IMR-90 (cell line): Measurements from ENCODE around the gene C2orf92. TPM values are rescaled to one million over a fixed set of nuclear protein-coding genes. Genes with fewer than 3 reads are reported as not detected.

Experiments
- ATAC-seq: fragments of 200-7000 bp; cut with Tn5 transposase; 2 replicates; pipeline ENCODE4 v1.9.1; 2020; ENCODE audit warnings: low read depth, mild to moderate bottlenecking, moderate library complexity
- BruUV-seq: library from RNA; stranded (reverse); fragments of 400-500 nt; replicated peaks from 2 replicates; lab custom pipeline; 2021; lab: Mats Ljungman, UMichigan
- CTCF ChIA-PET: fragments of 300-600 bp; formaldehyde crosslinking; extraction: SDS; loops from one replicate; lab custom pipeline; 2021; ENCODE audit warnings: antibody characterized with exemption; lab: Yijun Ruan, JAX
- POLR2A ChIA-PET: fragments of 300-600 bp; sonication (Branson Sonifier 250); formaldehyde crosslinking; loops from one replicate; lab custom pipeline; 2022; ENCODE audit warnings: antibody characterized with exemption; ENCODE audit not compliant: unreplicated experiment; lab: Charles Lee
- DNase-seq: peaks from one replicate; pipeline ENCODE4 v3.0.0; 2013
- H2AFZ ChIP-seq: replicated peaks from 2 replicates; pipeline ENCODE3; 2013; ENCODE audit warnings: low read length, mild to moderate bottlenecking; ENCODE audit not compliant: poor library complexity
- H2AK5ac ChIP-seq: 2 replicates; pipeline ENCODE4 v1.6.1; 2013; ENCODE audit warnings: low read depth, low read length, inconsistent platforms
- H2AK9ac ChIP-seq: replicated peaks from 2 replicates; pipeline ENCODE3; 2013; ENCODE audit warnings: mild to moderate bottlenecking, low read depth, low read length, moderate library complexity; ENCODE audit not compliant: poor library complexity
- H2BK120ac ChIP-seq: 2 replicates; pipeline ENCODE4 v1.6.1; 2013; ENCODE audit warnings: low read depth, low read length, inconsistent platforms
- H2BK15ac ChIP-seq: 3 replicates; pipeline ENCODE4 v1.6.1; 2013; ENCODE audit warnings: low read depth, low read length, inconsistent platforms
- H2BK20ac ChIP-seq: 2 replicates; pipeline ENCODE4 v1.6.1; 2013; ENCODE audit warnings: low read depth, mild to moderate bottlenecking, inconsistent platforms, low read length, moderate library complexity
- H2BK5ac ChIP-seq: 2 replicates; pipeline ENCODE4 v1.6.1; 2013; ENCODE audit warnings: mild to moderate bottlenecking, low read depth, low read length, inconsistent platforms; ENCODE audit not compliant: poor library complexity, severe bottlenecking
- H3K14ac ChIP-seq: replicated peaks from 2 replicates; pipeline ENCODE4 v1.6.1; 2013; ENCODE audit warnings: low read depth, low read length, inconsistent platforms
- H3K18ac ChIP-seq: 2 replicates; pipeline ENCODE4 v1.6.1; 2013; ENCODE audit warnings: low read depth, low read length, control low read depth
- H3K23ac ChIP-seq: 2 replicates; pipeline ENCODE4 v1.6.1; 2013; ENCODE audit warnings: low read depth, low read length, inconsistent platforms
- H3K27ac ChIP-seq: 2 replicates; pipeline ENCODE4 v1.5.1; 2013; ENCODE audit warnings: mild to moderate bottlenecking, control low read depth, low read length; ENCODE audit not compliant: insufficient read depth
- H3K27me3 ChIP-seq: 2 replicates; pipeline ENCODE4 v1.6.1; 2013; ENCODE audit warnings: low read length; ENCODE audit not compliant: control insufficient read depth, insufficient read depth
- H3K36me3 ChIP-seq: 2 replicates; pipeline ENCODE4 v1.6.1; 2013; ENCODE audit warnings: low read length, mixed read lengths; ENCODE audit not compliant: control insufficient read depth, insufficient read depth
- H3K4ac ChIP-seq: 2 replicates; pipeline ENCODE4 v1.6.1; 2013; ENCODE audit warnings: low read depth, low read length, inconsistent platforms
- H3K4me1 ChIP-seq: 2 replicates; pipeline ENCODE4 v1.6.1; 2013; ENCODE audit warnings: low read length, mixed read lengths; ENCODE audit not compliant: control insufficient read depth, insufficient read depth
- H3K4me2 ChIP-seq: 2 replicates; pipeline ENCODE4 v1.6.1; 2013; ENCODE audit warnings: low read depth, mild to moderate bottlenecking, control low read depth, low read length, moderate library complexity
- H3K4me3 ChIP-seq: 2 replicates; pipeline ENCODE4 v1.5.1; 2013; ENCODE audit warnings: low read depth, mild to moderate bottlenecking, control low read depth, low read length, moderate library complexity; ENCODE audit not compliant: insufficient read depth
- H3K56ac ChIP-seq: 2 replicates; pipeline ENCODE4 v1.6.1; 2013; ENCODE audit warnings: low read length, inconsistent platforms; ENCODE audit not compliant: insufficient read depth; ENCODE audit errors: extremely low read depth
- H3K79me1 ChIP-seq, 2 experiments: 2 replicates each; pipeline ENCODE4 v1.6.1; 2013; ENCODE audit warnings: low read length in 2 of 2, inconsistent platforms in 1 of 2, low read depth in 1 of 2
- H3K9ac ChIP-seq: 2 replicates; pipeline ENCODE4 v1.6.1; 2013; ENCODE audit warnings: low read depth, low read length, control low read depth
- H3K9me1 ChIP-seq: 2 replicates; pipeline ENCODE4 v1.6.1; 2013; ENCODE audit warnings: low read length, inconsistent platforms; ENCODE audit not compliant: insufficient read depth
- H3K9me3 ChIP-seq: 2 replicates; pipeline ENCODE4 v1.6.1; 2013; ENCODE audit warnings: low read length; ENCODE audit not compliant: control insufficient read depth, insufficient read depth
- H4K20me1 ChIP-seq: 2 replicates; pipeline ENCODE4 v1.6.1; 2013; ENCODE audit warnings: low read length, inconsistent platforms; ENCODE audit not compliant: insufficient read depth
- H4K5ac ChIP-seq: 2 replicates; pipeline ENCODE4 v1.6.1; 2013; ENCODE audit warnings: mild to moderate bottlenecking, low read depth, low read length, control low read depth
- H4K8ac ChIP-seq, 2 experiments: 2 replicates each; pipeline ENCODE4 v1.6.1; 2013; ENCODE audit warnings: low read depth in 2 of 2, low read length in 2 of 2, control low read depth in 1 of 2, inconsistent platforms in 1 of 2
- H4K91ac ChIP-seq: 2 replicates; pipeline ENCODE4 v1.6.1; 2013; ENCODE audit warnings: low read depth, low read length, inconsistent platforms; ENCODE audit not compliant: insufficient read depth
- BHLHE40 ChIP-seq: fragments of 150-350 bp; IDR thresholded peaks from 2 replicates; pipeline ENCODE4 v1.6.1; 2016; ENCODE audit warnings: mild to moderate bottlenecking, low read depth, low read length
- MAZ ChIP-seq: IDR thresholded peaks from 2 replicates; pipeline ENCODE4 v1.6.1; 2012; ENCODE audit warnings: low read depth, mild to moderate bottlenecking, low read length, improper control_type of control experiment, moderate library complexity, borderline replicate concordance
- MXI1 ChIP-seq: IDR thresholded peaks from 2 replicates; pipeline ENCODE4 v1.6.1; 2012; ENCODE audit warnings: low read depth, mild to moderate bottlenecking, low read length, moderate library complexity, borderline replicate concordance
- NFE2L2 ChIP-seq: fragments of 150-350 bp; IDR thresholded peaks from 2 replicates; pipeline ENCODE4 v1.6.1; 2016; ENCODE audit warnings: low read depth, mild to moderate bottlenecking, low read length
- RAD21 ChIP-seq: IDR thresholded peaks from 2 replicates; pipeline ENCODE4 v1.6.1; 2012; ENCODE audit warnings: low read length, improper control_type of control experiment
- RCOR1 ChIP-seq: IDR thresholded peaks from 2 replicates; pipeline ENCODE4 v1.6.1; 2012; ENCODE audit warnings: mild to moderate bottlenecking, low read length, improper control_type of control experiment; ENCODE audit not compliant: insufficient replicate concordance
- WGBS, 2 experiments: methylation state at CpG; one replicate each; pipeline versions ENCODE4 v1.1.5 to v1.1.7; 2013; ENCODE audit warnings: missing lambda C conversion rate in 2 of 2; ENCODE audit not compliant: insufficient read length in 1 of 2; ENCODE audit errors: extremely low coverage in 2 of 2; 5-methylcytosine and 5-hydroxymethylcytosine counted together
- dilution Hi-C: fragments of 300-500 bp; cut with HindIII; formaldehyde crosslinking; loops from one replicate; pipeline ENCODE4 v1.14.3; 2018; ENCODE audit warnings: low sequenced_read_pairs; ENCODE audit not compliant: unreplicated experiment
- in situ Hi-C: fragments of 300-500 bp; cut with MboI; formaldehyde crosslinking; loops from 3 replicates; pipeline ENCODE4 v1.14.3; 2019; ENCODE audit warnings: low sequenced_read_pairs, inconsistent platforms, mixed read lengths
- intact Hi-C: fragments of 100-400 bp; cut with micrococcal nuclease; formaldehyde crosslinking; loops from 2 replicates; pipeline ENCODE4 v1.10.0; 2022
- polyA plus RNA-seq, 3 experiments: library from polyadenylated mRNA; depleted of rRNA; stranded (reverse); fragments of >200 nt; gene quantifications; 2 replicates each; pipeline ENCODE4 v1.2.3, GENCODE V29; 2012; ENCODE audit warnings: low replicate concordance in 1 of 3
- total RNA-seq: library from RNA; depleted of rRNA; stranded (reverse); fragments of >200 nt; gene quantifications from 2 replicates; pipeline ENCODE4 v1.2.3, GENCODE V29; 2012
- TF ChIP-seq, protein P1 (sequence below): fragments of 150-350 bp; IDR thresholded peaks from 2 replicates; pipeline ENCODE4 v1.6.1; 2016; ENCODE audit warnings: low read depth, mild to moderate bottlenecking, low read length, moderate library complexity, borderline replicate concordance
- TF ChIP-seq, protein P2 (sequence below): conservative IDR thresholded peaks from 2 replicates; pipeline ENCODE4 v1.5.1; 2012; ENCODE audit warnings: mild to moderate bottlenecking, low read depth, low read length, improper control_type of control experiment

Gene C2orf92
- total and polyA plus RNA-seq, 2 of the 4 experiments (the other 2 are of a cell fraction) = 0.90 to 2.5 TPM

DNA sequence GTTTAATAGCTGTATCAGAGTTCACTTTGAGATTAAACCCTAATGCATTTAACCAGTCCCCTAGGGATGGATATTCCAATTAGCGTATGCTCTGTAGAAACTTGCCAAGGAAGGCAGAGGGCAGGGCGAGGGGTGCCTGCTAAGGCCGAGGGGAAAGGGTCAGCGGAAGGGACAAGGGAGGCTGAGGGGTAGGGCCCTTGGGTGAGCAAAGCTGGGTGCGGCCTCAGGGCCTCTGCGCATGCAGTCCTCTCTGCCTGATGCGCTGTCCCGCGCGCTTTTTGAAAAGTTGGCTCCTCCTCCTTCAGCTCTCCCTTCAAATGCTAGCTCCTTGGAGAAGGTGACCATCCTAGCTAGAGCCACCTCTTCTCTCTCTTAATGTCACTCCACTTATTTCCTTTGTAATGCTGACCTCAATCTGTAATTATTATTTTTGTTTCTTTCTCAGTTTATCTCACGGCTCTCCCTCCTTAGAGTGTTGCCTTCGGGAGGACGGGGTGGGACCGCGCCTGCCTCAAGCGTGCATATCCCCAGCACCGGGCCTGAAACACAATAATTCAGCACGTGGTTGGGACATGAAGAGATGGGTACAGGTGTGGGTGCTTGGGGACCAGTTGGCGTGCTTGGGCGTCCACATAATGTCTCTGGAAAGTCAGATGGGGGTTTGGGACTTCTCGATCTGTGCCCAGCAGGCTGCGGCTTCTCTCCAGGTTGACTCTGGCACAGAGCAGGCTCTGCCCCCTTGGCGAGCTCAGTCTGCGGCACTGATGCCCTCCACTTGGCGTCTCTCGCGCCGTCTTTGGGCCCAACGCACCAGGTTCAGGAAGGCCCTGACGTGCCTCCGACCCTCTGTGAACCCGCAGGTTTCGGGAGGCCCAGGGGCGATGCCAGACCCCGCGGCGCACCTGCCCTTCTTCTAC lies 53.9 kb downstream of the C2orf92 start (continued):
- TF ChIP-seq RCOR1 (no peak), MAZ (no peak), RAD21 (no peak)

DNA sequence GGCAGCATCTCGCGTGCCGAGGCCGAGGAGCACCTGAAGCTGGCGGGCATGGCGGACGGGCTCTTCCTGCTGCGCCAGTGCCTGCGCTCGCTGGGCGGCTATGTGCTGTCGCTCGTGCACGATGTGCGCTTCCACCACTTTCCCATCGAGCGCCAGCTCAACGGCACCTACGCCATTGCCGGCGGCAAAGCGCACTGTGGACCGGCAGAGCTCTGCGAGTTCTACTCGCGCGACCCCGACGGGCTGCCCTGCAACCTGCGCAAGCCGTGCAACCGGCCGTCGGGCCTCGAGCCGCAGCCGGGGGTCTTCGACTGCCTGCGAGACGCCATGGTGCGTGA lies 54.5 kb downstream of the C2orf92 start:
- no peak overlapping the region for H2BK15ac ChIP-seq
- H3K9me3 ChIP-seq = peaks cover 2% of the 10 kb centered on the region; the same call in 1 of the 2 replicates
- H3K36me3 ChIP-seq = no peaks in the 10 kb centered on the region
- H3K14ac ChIP-seq = no peak overlapping the region
- no peak overlapping the region for H2BK20ac ChIP-seq
- H3K4me1 ChIP-seq = no peaks in the 10 kb centered on the region
- H4K8ac ChIP-seq = no peak overlapping the region
- no peak overlapping the region for H3K56ac ChIP-seq
- H4K20me1 ChIP-seq = no peaks in the 10 kb centered on the region
- H3K18ac ChIP-seq = no peak overlapping the region
- no peak overlapping the region for H3K23ac ChIP-seq
- H2AFZ ChIP-seq = no peak overlapping the region
- no peak overlapping the region for H3K4me2 ChIP-seq
- in situ Hi-C loops (no loop called here), dilution Hi-C loops (no loop called here), intact Hi-C loops (no loop called here)
- no peak overlapping the region for H3K4me3 ChIP-seq
- no peaks in the 10 kb centered on the region for H3K9me1 ChIP-seq
- BruUV-seq = no TSS peak
- no peak overlapping the region for H2BK5ac ChIP-seq
- no peaks in the 10 kb centered on the region for H3K79me1 ChIP-seq
- no peak overlapping the region for H2BK120ac ChIP-seq
- POLR2A ChIA-PET = no interaction called here
- H2AK9ac ChIP-seq = no peak overlapping the region
- no peak overlapping the region for H2AK5ac ChIP-seq
- no peak overlapping the region for H4K5ac ChIP-seq
- no peak for TF ChIP-seq NFE2L2
- no peak for TF ChIP-seq MXI1
- no peak for TF ChIP-seq BHLHE40
- TF ChIP-seq, protein P1, sequence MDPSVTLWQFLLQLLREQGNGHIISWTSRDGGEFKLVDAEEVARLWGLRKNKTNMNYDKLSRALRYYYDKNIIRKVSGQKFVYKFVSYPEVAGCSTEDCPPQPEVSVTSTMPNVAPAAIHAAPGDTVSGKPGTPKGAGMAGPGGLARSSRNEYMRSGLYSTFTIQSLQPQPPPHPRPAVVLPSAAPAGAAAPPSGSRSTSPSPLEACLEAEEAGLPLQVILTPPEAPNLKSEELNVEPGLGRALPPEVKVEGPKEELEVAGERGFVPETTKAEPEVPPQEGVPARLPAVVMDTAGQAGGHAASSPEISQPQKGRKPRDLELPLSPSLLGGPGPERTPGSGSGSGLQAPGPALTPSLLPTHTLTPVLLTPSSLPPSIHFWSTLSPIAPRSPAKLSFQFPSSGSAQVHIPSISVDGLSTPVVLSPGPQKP = no peak
- TF ChIP-seq, protein P2, sequence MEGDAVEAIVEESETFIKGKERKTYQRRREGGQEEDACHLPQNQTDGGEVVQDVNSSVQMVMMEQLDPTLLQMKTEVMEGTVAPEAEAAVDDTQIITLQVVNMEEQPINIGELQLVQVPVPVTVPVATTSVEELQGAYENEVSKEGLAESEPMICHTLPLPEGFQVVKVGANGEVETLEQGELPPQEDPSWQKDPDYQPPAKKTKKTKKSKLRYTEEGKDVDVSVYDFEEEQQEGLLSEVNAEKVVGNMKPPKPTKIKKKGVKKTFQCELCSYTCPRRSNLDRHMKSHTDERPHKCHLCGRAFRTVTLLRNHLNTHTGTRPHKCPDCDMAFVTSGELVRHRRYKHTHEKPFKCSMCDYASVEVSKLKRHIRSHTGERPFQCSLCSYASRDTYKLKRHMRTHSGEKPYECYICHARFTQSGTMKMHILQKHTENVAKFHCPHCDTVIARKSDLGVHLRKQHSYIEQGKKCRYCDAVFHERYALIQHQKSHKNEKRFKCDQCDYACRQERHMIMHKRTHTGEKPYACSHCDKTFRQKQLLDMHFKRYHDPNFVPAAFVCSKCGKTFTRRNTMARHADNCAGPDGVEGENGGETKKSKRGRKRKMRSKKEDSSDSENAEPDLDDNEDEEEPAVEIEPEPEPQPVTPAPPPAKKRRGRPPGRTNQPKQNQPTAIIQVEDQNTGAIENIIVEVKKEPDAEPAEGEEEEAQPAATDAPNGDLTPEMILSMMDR = no peak
- no peak for TF ChIP-seq RAD21
- DNase-seq (no peak), ATAC-seq (no peak)
- no peak overlapping the region for H3K4ac ChIP-seq
- H3K27ac ChIP-seq = no peak overlapping the region
- CTCF ChIA-PET = no interaction called here
- no peak overlapping the region for H3K9ac ChIP-seq
- peaks cover 16% of the 10 kb centered on the region for H3K27me3 ChIP-seq
- 68% methylated on average over 5 of the region's 41 CpGs; no CpG with 5 or more reads in 1 of the 2 experiments for WGBS, 2 experiments
- H4K91ac ChIP-seq = no peak overlapping the region
